HepG2 (cell line): ENCODE data around the gene SYNC.

Source experiments
- EZH2 ChIP-seq: conservative IDR thresholded peaks from 2 replicates; pipeline ENCODE4 v1.6.1; 2012; ENCODE audit warnings: mild to moderate bottlenecking, low read depth, low read length, moderate library complexity
- FIP1L1 ChIP-seq: fragments of 200-400 bp; formaldehyde crosslinking; IDR thresholded peaks from 2 replicates; pipeline ENCODE4 v1.6.1; 2018; ENCODE audit warnings: low read depth, mild to moderate bottlenecking, low read length, moderate library complexity, borderline replicate concordance; ENCODE audit not compliant: insufficient read depth
- FOSL1 ChIP-seq: sonication (generic); formaldehyde crosslinking; IDR thresholded peaks from 2 replicates; pipeline ENCODE4 v1.9.0; 2021; ENCODE audit warnings: missing genetic modification reagents, borderline replicate concordance
- KLF9 ChIP-seq: IDR thresholded peaks from 2 replicates; pipeline ENCODE4 v1.6.1; 2016; ENCODE audit warnings: low read depth
- NFE2L1 ChIP-seq: sonication (generic); formaldehyde crosslinking; IDR thresholded peaks from 2 replicates; pipeline ENCODE4 v1.4.0; 2020; ENCODE audit warnings: missing genetic modification reagents, mild to moderate bottlenecking, borderline replicate concordance
- POLR2A ChIP-seq, 2 experiments: IDR thresholded peaks; 2 replicates each; pipeline ENCODE4 v1.6.1; 2011; ENCODE audit warnings: low read depth in 2 of 2, low read length in 2 of 2, mild to moderate bottlenecking in 1 of 2, moderate library complexity in 1 of 2; ENCODE audit not compliant: insufficient read depth in 1 of 2
- ZNF138 ChIP-seq: sonication (generic); formaldehyde crosslinking; IDR thresholded peaks from 2 replicates; pipeline ENCODE4 v1.5.0; 2020; ENCODE audit warnings: mild to moderate bottlenecking, low read depth, missing genetic modification reagents
- ZNF274 ChIP-seq: sonication (generic); formaldehyde crosslinking; IDR thresholded peaks from 2 replicates; pipeline ENCODE4 v1.5.1; 2020; ENCODE audit warnings: mild to moderate bottlenecking, missing genetic modification reagents
- ZNF484 ChIP-seq: sonication (generic); formaldehyde crosslinking; IDR thresholded peaks from 2 replicates; pipeline ENCODE4 v1.5.1; 2020; ENCODE audit warnings: mild to moderate bottlenecking, low read depth, missing genetic modification reagents, borderline replicate concordance
- ZNF761 ChIP-seq: sonication (generic); formaldehyde crosslinking; conservative IDR thresholded peaks from 2 replicates; pipeline ENCODE4 v1.4.0; 2020; ENCODE audit warnings: mild to moderate bottlenecking, missing genetic modification reagents
- ZNF891 ChIP-seq: sonication (generic); formaldehyde crosslinking; IDR thresholded peaks from 2 replicates; pipeline ENCODE4 v1.5.0; 2020; ENCODE audit warnings: mild to moderate bottlenecking, missing genetic modification reagents
- TF ChIP-seq, protein P1 (sequence below): sonication (generic); formaldehyde crosslinking; IDR thresholded peaks from 2 replicates; pipeline ENCODE4 v1.5.0; 2020; ENCODE audit warnings: mild to moderate bottlenecking, missing genetic modification reagents, moderate library complexity
- TF ChIP-seq, protein P2 (sequence below): sonication (generic); formaldehyde crosslinking; IDR thresholded peaks from 2 replicates; pipeline ENCODE4 v1.5.0; 2020; ENCODE audit warnings: mild to moderate bottlenecking, low read depth, missing genetic modification reagents, borderline replicate concordance

DNA sequence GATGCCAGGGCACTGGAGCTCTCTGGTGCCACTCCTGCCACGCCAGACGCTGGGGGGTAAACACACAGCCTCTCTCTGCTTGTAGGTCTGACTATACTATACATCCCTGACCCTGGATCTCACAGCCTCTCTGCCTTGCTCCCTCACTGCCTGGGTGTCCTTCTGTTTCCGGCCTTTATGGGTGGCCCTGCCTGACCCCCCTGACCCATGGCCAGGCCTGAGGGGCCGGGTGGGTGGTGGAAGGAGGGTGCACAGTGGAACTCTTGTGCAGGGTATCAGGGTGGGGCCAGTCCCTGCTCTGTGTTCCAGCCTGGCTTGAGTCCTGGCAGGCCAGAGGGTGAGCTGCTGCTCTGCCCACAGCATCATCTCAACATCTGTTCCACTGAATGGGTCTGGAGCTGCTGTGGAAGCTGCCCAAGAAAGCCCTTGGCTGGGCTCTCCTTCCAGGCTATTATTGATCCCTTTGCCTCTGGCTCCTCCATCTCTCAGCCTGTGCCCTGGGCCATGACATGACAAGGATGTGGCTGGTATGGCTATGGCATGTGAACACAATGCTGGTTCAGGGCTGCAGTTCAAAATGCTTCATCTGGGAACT lies 17.2 kb upstream of the SYNC start:
- TF ChIP-seq FIP1L1 (no peak), ZNF274 (CRISPR knock-in tag) (no peak), ZNF891 (CRISPR knock-in tag) (no peak), FOSL1 (CRISPR knock-in tag) (no peak), ZNF761 (CRISPR knock-in tag) (no peak), KLF9 (no peak), ZNF138 (CRISPR knock-in tag) (no peak), POLR2A (IDR thresholded peaks at IDR 0.05; ENCODE audit: insufficient read depth in 1 of 2, low read depth in 2 of 2, low read length in 2 of 2) (no peak), NFE2L1 (no peak), EZH2 (no peak), ZNF484 (CRISPR knock-in tag) (no peak)
- TF ChIP-seq, protein P1, sequence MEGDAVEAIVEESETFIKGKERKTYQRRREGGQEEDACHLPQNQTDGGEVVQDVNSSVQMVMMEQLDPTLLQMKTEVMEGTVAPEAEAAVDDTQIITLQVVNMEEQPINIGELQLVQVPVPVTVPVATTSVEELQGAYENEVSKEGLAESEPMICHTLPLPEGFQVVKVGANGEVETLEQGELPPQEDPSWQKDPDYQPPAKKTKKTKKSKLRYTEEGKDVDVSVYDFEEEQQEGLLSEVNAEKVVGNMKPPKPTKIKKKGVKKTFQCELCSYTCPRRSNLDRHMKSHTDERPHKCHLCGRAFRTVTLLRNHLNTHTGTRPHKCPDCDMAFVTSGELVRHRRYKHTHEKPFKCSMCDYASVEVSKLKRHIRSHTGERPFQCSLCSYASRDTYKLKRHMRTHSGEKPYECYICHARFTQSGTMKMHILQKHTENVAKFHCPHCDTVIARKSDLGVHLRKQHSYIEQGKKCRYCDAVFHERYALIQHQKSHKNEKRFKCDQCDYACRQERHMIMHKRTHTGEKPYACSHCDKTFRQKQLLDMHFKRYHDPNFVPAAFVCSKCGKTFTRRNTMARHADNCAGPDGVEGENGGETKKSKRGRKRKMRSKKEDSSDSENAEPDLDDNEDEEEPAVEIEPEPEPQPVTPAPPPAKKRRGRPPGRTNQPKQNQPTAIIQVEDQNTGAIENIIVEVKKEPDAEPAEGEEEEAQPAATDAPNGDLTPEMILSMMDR: no peak
- TF ChIP-seq, protein P2, sequence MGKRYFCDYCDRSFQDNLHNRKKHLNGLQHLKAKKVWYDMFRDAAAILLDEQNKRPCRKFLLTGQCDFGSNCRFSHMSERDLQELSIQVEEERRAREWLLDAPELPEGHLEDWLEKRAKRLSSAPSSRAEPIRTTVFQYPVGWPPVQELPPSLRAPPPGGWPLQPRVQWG (CRISPR knock-in tag): no peak
